Upper lobe of left lung (tissue), 4 donors: ENCODE measurements around the gene MAN2A1.

Experiments
- POLR2A ChIP-seq, 4 donors: fragments of 450-650 bp; IDR thresholded peaks; one replicate each; pipeline ENCODE4 v1.5.1; 2016 to 2017; ENCODE audit warnings: antibody characterized with exemption in 4 of 4, mild to moderate bottlenecking in 2 of 4
- POLR2AphosphoS5 ChIP-seq, 2 donors: sonication (generic); formaldehyde crosslinking; IDR thresholded peaks; one replicate each; pipeline ENCODE4 v1.5.1; 2017; ENCODE audit warnings: antibody characterized with exemption in 2 of 2
- TF ChIP-seq, protein P1 (sequence below), 6 experiments: fragments of 450-650 bp in 4 of 6; fragments of 200-600 bp in 2 of 6; sonication (generic) in 2 of 6; IDR thresholded peaks; one replicate each; pipeline ENCODE4 v1.5.1; 2016 to 2019; ENCODE audit warnings: antibody characterized with exemption in 6 of 6

DNA sequence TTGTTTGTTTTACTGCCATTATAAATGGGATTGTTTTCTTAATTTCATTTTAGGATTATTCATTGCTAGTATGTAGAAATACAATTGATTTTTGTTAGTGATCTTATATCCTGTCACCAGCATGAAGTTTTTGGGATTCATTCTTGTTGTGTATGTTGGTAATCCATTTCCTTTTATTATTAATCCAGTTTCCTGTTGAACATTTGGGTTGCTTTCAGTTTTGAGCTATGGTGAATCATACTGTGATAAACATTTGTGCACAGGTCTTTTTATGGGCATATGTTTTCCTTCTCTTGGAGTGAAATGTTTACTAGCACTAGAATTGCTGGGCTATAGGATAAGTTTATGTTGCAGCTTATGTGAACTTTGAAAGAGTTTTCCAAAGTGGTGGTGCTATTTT lies 69.6 kb downstream of the MAN2A1 start:
- TF ChIP-seq POLR2AphosphoS5 (IDR thresholded peaks at IDR 0.05) (no peak), POLR2A (IDR thresholded peaks at IDR 0.05) (no peak)
- TF ChIP-seq, protein P1, sequence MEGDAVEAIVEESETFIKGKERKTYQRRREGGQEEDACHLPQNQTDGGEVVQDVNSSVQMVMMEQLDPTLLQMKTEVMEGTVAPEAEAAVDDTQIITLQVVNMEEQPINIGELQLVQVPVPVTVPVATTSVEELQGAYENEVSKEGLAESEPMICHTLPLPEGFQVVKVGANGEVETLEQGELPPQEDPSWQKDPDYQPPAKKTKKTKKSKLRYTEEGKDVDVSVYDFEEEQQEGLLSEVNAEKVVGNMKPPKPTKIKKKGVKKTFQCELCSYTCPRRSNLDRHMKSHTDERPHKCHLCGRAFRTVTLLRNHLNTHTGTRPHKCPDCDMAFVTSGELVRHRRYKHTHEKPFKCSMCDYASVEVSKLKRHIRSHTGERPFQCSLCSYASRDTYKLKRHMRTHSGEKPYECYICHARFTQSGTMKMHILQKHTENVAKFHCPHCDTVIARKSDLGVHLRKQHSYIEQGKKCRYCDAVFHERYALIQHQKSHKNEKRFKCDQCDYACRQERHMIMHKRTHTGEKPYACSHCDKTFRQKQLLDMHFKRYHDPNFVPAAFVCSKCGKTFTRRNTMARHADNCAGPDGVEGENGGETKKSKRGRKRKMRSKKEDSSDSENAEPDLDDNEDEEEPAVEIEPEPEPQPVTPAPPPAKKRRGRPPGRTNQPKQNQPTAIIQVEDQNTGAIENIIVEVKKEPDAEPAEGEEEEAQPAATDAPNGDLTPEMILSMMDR (IDR thresholded peaks at IDR 0.05): no peak
